Measurements from ENCODE around the gene ANOS1. TPM values are rescaled to one million over a fixed set of nuclear protein-coding genes. Genes with fewer than 3 reads are reported as not detected.
"Not testable (repeated sequence)": the region's sequence is repeated elsewhere in the genome, so short reads cannot be mapped to it uniquely, and the experiment has no call there.

ANOS1 gene
- total and polyA plus RNA-seq, 4 donors: 36.9 to 154 (median 89.3) TPM

- not testable (repeated sequence) for H3K4me3 ChIP-seq (ENCODE audit: low read depth, low read length); H3K27me3 ChIP-seq (ENCODE audit: control insufficient read depth, insufficient read depth, low read length); H3K4me1 ChIP-seq (ENCODE audit: control insufficient read depth, insufficient read depth, low read length); H3K9me3 ChIP-seq (ENCODE audit: control insufficient read depth, insufficient read depth, low read length); DNase-seq (ENCODE audit: low read depth in 4 of 6, low spot score in 6 of 6); H3K36me3 ChIP-seq (ENCODE audit: control insufficient read depth, insufficient read depth, low read length); H3K27ac ChIP-seq (ENCODE audit: low read depth, low read length)
- 93% methylated on average over 17 of the region's 21 CpGs for WGBS (ENCODE audit: insufficient coverage)
These were observed 229.8 kb downstream of the ANOS1 start for GRCh38 chrX:8502101-8502500.

GRCh38 chrX:8500203-8500602 lies 231.7 kb downstream of the ANOS1 start:
- Histone ChIP-seq H3K27ac (ENCODE audit: low read depth, low read length) (no peak overlapping the region), H3K9me3 (ENCODE audit: control insufficient read depth, insufficient read depth, low read length) (no peaks in the 10 kb centered on the region), H3K36me3 (ENCODE audit: control insufficient read depth, insufficient read depth, low read length) (no peaks in the 10 kb centered on the region), H3K4me3 (ENCODE audit: low read depth, low read length) (no peak overlapping the region), H3K27me3 (ENCODE audit: control insufficient read depth, insufficient read depth, low read length) (no peaks in the 10 kb centered on the region), H3K4me1 (ENCODE audit: control insufficient read depth, insufficient read depth, low read length) (no peaks in the 10 kb centered on the region)
- DNase-seq (ENCODE audit: low read depth in 4 of 6, low spot score in 6 of 6): no peak
- WGBS (ENCODE audit: insufficient coverage): 96% methylated on average over 3 of the region's 4 CpGs

GRCh38 chrX:8495036-8495435 lies 236.9 kb downstream of the ANOS1 start:
- 83% methylated on average over 2 of the region's 4 CpGs for WGBS (ENCODE audit: insufficient coverage)
- not testable (repeated sequence) for H3K4me3 ChIP-seq (ENCODE audit: low read depth, low read length); H3K36me3 ChIP-seq (ENCODE audit: control insufficient read depth, insufficient read depth, low read length); H3K9me3 ChIP-seq (ENCODE audit: control insufficient read depth, insufficient read depth, low read length); H3K27ac ChIP-seq (ENCODE audit: low read depth, low read length); H3K4me1 ChIP-seq (ENCODE audit: control insufficient read depth, insufficient read depth, low read length); H3K27me3 ChIP-seq (ENCODE audit: control insufficient read depth, insufficient read depth, low read length)
- peak in 1 of 6 donors; percentile 5 for DNase-seq (ENCODE audit: low read depth in 4 of 6, low spot score in 6 of 6)

GRCh38 chrX:8484360-8484949 lies 247.5 kb downstream of the ANOS1 start:
- Histone ChIP-seq H3K27me3 (ENCODE audit: control insufficient read depth, insufficient read depth, low read length) (no peaks in the 10 kb centered on the region), H3K4me3 (ENCODE audit: low read depth, low read length) (no peak overlapping the region), H3K4me1 (ENCODE audit: control insufficient read depth, insufficient read depth, low read length) (no peaks in the 10 kb centered on the region), H3K36me3 (ENCODE audit: control insufficient read depth, insufficient read depth, low read length) (no peaks in the 10 kb centered on the region), H3K27ac (ENCODE audit: low read depth, low read length) (no peak overlapping the region), H3K9me3 (ENCODE audit: control insufficient read depth, insufficient read depth, low read length) (no peaks in the 10 kb centered on the region)
- 58% methylated on average over 4 of the region's 8 CpGs for WGBS (ENCODE audit: insufficient coverage)
- peak in 1 of 6 donors; percentile 11 for DNase-seq (ENCODE audit: low read depth in 4 of 6, low spot score in 6 of 6)

Other genes starting within 250 kb of the ANOS1 start
- under 1 TPM in 1 of 2 donors, not detected in 1; 0.10 TPM for gene FAM9A, start 69.2 kb upstream of the ANOS1 start, total RNA-seq
- gene FAM9A, start 69.2 kb upstream of the ANOS1 start, polyA plus RNA-seq (ENCODE audit: insufficient read length in 2 of 2): under 1 TPM in 1 of 2 donors, not detected in 1; 0.11 TPM

All from spinal cord (tissue), 10 donors.